Large intestine (tissue), 3 donors: ENCODE results near the gene CTSF. TPM values are rescaled to one million over a fixed set of nuclear protein-coding genes. Genes with fewer than 3 reads are reported as not detected.
"Not testable (repeated sequence)": the region's sequence is repeated elsewhere in the genome, so short reads cannot be mapped to it uniquely, and the experiment has no call there.

Experiments
- DNase-seq, 2 donors: peaks; one replicate each; pipeline versions ENCODE4 v3.0.0 to v3.0.0-alpha.2; 2013
- H3K27ac ChIP-seq: one replicate; pipeline ENCODE4 v1.5.1; 2013; ENCODE audit warnings: low read length
- H3K27me3 ChIP-seq: 2 replicates; pipeline ENCODE4 v1.6.1; 2013; ENCODE audit warnings: low read length; ENCODE audit not compliant: control insufficient read depth, insufficient read depth
- H3K36me3 ChIP-seq: 2 replicates; pipeline ENCODE4 v1.6.1; 2013; ENCODE audit warnings: low read length; ENCODE audit not compliant: control insufficient read depth, insufficient read depth
- H3K4me1 ChIP-seq: one replicate; pipeline ENCODE4 v1.6.1; 2013; ENCODE audit warnings: low read length; ENCODE audit not compliant: control insufficient read depth, insufficient read depth
- H3K4me3 ChIP-seq: one replicate; pipeline ENCODE4 v1.5.1; 2013; ENCODE audit warnings: low read length
- H3K9me3 ChIP-seq: one replicate; pipeline ENCODE4 v1.6.1; 2013; ENCODE audit warnings: mild to moderate bottlenecking, low read depth, low read length, moderate library complexity; ENCODE audit not compliant: control insufficient read depth
- WGBS: methylation state at CpG from one replicate; pipeline ENCODE4 v1.1.5; 2013; ENCODE audit warnings: low lambda C conversion rate; ENCODE audit not compliant: insufficient coverage; 5-methylcytosine and 5-hydroxymethylcytosine counted together
- polyA plus RNA-seq: library from polyadenylated mRNA; unstranded; fragments of 120-200 nt; gene quantifications from one replicate; pipeline ENCODE4 v1.2.1, GENCODE V29; 2013

Gene CTSF
- polyA plus RNA-seq, 1 donor: 11.9 TPM

DNA sequence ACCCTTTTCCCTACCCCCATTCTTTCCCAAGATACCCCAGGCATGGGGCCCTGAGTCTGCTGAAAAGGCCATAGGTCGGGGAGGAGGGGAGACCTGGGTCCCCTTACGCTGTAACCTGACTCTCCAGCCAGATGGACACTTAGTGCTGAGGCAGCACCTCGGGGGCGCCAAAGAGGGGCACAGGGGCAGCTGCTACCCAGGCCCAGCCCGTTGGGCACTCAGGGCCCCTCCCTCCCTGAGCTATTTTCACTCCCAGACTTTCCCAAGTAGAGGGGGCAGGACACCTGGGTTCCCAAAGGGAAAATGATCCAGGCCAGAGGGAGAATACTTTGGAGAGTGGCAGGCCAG is 20.8 kb downstream of the CTSF start:
- Histone ChIP-seq H3K27me3 (peaks cover 8% of the 10 kb centered on the region), H3K36me3 (peaks cover under 1% of the 10 kb centered on the region), H3K4me3 (no peak overlapping the region), H3K9me3 (no peaks in the 10 kb centered on the region), H3K4me1 (peaks cover 28% of the 10 kb centered on the region), H3K27ac (no peak overlapping the region)
- peak in 1 of 2 donors; percentile 29 for DNase-seq
- no CpG with 5 or more reads among the region's 5 CpGs for WGBS

DNA sequence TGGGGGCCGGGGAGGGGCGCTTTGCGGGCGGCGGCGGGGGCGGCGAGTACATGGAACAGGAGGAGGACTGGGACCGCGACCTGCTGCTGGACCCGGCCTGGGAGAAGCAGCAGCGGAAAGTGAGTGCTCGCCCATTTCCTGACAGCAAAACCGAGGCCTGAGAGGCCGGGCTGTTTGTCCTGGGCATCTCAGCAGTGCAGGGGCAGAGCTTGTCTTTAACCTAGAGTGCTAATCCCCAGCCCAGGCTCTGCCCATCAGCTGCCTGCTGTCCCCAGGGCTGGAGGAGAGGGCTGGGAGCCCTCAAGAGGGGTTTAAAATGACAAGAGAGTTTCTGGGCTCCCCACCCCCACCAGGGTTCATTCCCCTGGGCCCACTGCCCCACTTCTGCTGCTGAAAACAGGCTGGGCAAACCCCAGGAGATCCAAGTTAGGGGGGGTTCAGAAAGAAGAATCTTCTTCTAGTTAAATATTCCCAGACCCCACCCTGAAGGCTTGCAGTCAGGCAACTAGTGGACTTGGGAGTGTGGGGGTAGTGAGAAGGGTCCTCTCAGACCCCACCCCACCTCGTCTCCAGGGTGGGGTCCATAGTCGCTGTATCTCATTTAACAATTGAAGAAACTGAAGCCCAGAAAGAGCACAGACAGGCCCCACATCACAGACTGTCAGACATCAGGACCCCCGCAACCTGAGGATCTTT is 21.3 kb downstream of the CTSF start:
- no CpG with 5 or more reads among the region's 18 CpGs for WGBS
- H3K27me3 ChIP-seq: peaks cover 8% of the 10 kb centered on the region

GRCh38 chr11:66546368-66546965 is 21.9 kb downstream of the CTSF start, which contains the start of gene ACTN3:
TSS of gene ACTN3 (plus strand) at chr11:66546903. CDS start at chr11:66546938, 35 bp downstream.
- Histone ChIP-seq H3K36me3 (peaks cover 12% of the 10 kb centered on the region), H3K27ac (no peak within 1 kb of the TSS), H3K4me1 (peaks cover 28% of the 10 kb centered on the region), H3K4me3 (peak within 1 kb of the TSS; percentile 66), H3K27me3 (peaks cover 8% of the 10 kb centered on the region), H3K9me3 (no peaks in the 10 kb centered on the region)
- no CpG with 5 or more reads among the region's 37 CpGs for WGBS
- DNase-seq: no peak

More for the DNA sequence above, 21.3 kb downstream of the CTSF start:
- no peaks in the 10 kb centered on the region for H3K9me3 ChIP-seq
- H3K4me1 ChIP-seq: peaks cover 28% of the 10 kb centered on the region
- peaks cover 5% of the 10 kb centered on the region for H3K36me3 ChIP-seq
- no peak overlapping the region for H3K27ac ChIP-seq
- H3K4me3 ChIP-seq: no peak overlapping the region
- DNase-seq: no peak

- H3K27me3 ChIP-seq: peaks cover 8% of the 10 kb centered on the region
- no peak within 1 kb of the TSS for H3K27ac ChIP-seq
- no peaks in the 10 kb centered on the region for H3K9me3 ChIP-seq
- H3K4me3 ChIP-seq: peak within 1 kb of the TSS; percentile 66
- peaks cover 13% of the 10 kb centered on the region for H3K36me3 ChIP-seq
- WGBS: no CpG with 5 or more reads among the region's 71 CpGs
- peak; percentile 93 to 96 for DNase-seq
- peaks cover 28% of the 10 kb centered on the region for H3K4me1 ChIP-seq
Measured at GRCh38 chr11:66545701-66546367, 22.6 kb downstream of the CTSF start, which contains the start of gene ZDHHC24. TSS of gene ZDHHC24 (minus strand) at chr11:66546048. CDS start at chr11:66546003, 45 bp downstream.

DNA sequence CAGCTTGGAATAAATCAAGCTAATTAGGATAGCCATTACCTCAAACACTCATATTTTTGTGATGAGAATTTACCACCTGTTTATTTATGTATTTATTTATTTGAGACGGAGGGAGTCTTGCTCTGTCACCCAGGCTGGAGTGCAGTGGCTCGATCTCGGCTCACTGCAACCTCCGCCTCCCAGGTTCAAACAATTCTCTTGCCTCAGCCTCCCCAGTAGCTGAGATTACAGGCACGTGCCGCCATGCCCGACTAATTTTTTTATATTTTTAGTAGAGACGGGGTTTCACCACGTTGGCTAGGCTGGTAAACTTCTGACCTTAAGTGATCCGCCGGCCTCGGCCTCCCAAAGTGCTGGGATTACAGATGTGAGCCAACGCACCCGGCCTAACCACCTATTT is 23.5 kb downstream of the CTSF start:
- DNase-seq, H3K27me3 ChIP-seq, H3K9me3 ChIP-seq, H3K27ac ChIP-seq: not testable (repeated sequence)
- H3K4me3 ChIP-seq: peak overlapping the region; percentile 66
- H3K4me1 ChIP-seq: peaks cover 28% of the 10 kb centered on the region
- peaks cover 15% of the 10 kb centered on the region for H3K36me3 ChIP-seq
- WGBS: 50% methylated on average over 1 of the region's 14 CpGs

DNA sequence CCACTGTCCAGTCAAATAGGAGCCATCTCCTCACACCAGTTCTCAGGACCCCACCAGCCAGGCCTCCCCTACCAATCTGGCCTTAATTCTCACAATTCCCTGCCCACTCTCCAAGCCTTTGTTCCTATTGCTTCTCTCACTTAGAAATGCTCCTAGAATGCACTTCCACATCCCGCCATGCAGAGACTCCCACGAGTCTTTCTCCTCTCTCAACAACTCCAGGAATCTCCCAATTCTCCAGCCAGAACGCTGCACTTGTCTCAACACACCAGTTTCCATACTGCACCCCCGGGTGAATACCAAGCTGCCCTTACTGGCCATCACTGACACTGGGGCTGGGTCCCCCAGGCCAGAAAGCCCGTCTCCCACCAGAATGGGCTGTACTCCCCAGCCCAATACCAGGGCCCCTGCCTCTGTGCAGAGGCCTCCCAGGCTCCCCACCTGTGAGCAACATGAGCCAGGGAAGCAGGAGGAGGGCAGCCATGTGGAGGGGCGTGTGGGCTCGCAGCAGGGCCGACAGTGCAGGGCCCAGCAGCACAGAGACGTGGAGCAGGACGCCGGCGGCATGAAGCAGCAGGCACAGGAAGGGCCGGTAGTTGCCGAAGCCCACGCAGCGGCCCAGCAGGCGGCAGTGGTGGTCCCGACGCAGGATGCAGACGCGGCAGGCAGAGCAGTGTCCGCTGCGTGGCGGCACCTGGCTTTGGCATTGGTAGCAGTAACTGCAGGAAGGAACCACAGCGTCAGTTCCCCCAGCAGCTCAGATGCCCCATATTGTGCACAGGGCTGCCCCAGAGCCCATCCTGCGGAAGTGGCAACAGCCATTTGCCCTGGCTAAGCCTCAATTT is 24.9 kb downstream of the CTSF start:
- Histone ChIP-seq H3K27ac (no peak overlapping the region), H3K4me1 (peaks cover 28% of the 10 kb centered on the region)
- peak; percentile 48 to 49 for DNase-seq

DNA sequence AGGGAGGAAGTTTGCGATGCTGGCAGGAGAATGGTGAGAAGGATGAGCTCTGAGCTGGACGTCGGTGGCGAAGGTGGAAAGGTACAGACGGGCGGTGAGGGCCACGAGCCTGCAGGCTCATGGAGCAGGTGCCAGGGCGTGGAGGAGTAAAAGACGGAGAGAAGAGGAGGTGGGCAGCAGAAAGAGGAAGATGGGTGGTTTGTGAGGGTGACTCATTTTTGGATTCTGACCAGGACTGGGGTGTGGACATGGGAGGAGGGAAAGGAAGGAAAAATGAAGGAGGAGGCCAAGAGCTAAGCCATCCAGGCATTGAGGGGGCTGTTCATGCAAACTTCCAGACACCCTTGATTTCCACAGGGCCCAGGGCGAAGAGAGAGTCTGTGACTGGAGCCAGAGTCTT is 26.0 kb downstream of the CTSF start:
- peaks cover 8% of the 10 kb centered on the region for H3K27me3 ChIP-seq
- no peak overlapping the region for H3K27ac ChIP-seq
- DNase-seq: no peak
- 99% methylated on average over 8 of the region's 10 CpGs for WGBS
- H3K9me3 ChIP-seq: no peaks in the 10 kb centered on the region
- H3K4me3 ChIP-seq: no peak overlapping the region
- peaks cover 26% of the 10 kb centered on the region for H3K4me1 ChIP-seq
- peaks cover 24% of the 10 kb centered on the region for H3K36me3 ChIP-seq

More for the DNA sequence above, 24.9 kb downstream of the CTSF start:
- H3K27me3 ChIP-seq: peaks cover 8% of the 10 kb centered on the region
- 65% methylated on average over 2 of the region's 26 CpGs for WGBS
- peaks cover 24% of the 10 kb centered on the region for H3K36me3 ChIP-seq
- no peak overlapping the region for H3K4me3 ChIP-seq
- no peaks in the 10 kb centered on the region for H3K9me3 ChIP-seq

DNA sequence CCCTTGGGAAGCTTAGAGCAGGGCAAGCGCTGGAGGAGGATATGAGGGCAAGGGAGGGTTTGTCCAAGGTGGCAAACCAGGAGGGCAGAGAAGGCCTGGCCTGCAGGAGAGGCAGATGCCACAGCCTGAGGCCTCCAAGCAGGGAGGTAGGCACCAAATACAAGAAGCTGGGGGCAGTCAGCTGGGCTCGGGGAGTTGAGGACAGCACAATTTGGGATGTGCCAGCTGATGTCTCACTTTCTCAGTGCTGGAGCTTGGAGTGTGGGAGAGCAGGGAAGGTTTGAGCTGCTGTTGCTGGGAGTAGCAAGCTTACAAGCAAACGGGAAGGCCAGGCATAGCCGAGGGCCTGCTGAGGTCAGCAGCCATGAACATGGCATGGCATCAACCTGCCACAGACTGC is 26.5 kb downstream of the CTSF start:
- Histone ChIP-seq H3K27me3 (peaks cover 6% of the 10 kb centered on the region), H3K36me3 (peaks cover 27% of the 10 kb centered on the region), H3K27ac (no peak overlapping the region), H3K4me1 (peaks cover 22% of the 10 kb centered on the region), H3K9me3 (no peaks in the 10 kb centered on the region), H3K4me3 (no peak overlapping the region)
- no CpG with 5 or more reads among the region's 4 CpGs for WGBS
- no peak for DNase-seq

GRCh38 chr11:66540598-66540997 is 27.8 kb downstream of the CTSF start:
- WGBS: no CpG with 5 or more reads among the region's 8 CpGs
- not testable (repeated sequence) for H3K9me3 ChIP-seq

GRCh38 chr11:66539870-66540213 is 28.6 kb downstream of the CTSF start:
- Histone ChIP-seq H3K36me3 (peaks cover 33% of the 10 kb centered on the region), H3K27ac (no peak overlapping the region), H3K27me3 (no peaks in the 10 kb centered on the region), H3K4me1 (peaks cover 9% of the 10 kb centered on the region), H3K4me3 (no peak overlapping the region), H3K9me3 (no peaks in the 10 kb centered on the region)
- no CpG with 5 or more reads among the region's 10 CpGs for WGBS
- DNase-seq: no peak

More at GRCh38 chr11:66540598-66540997, 27.8 kb downstream of the CTSF start:
- not testable (repeated sequence) for DNase-seq, H3K4me3 ChIP-seq, H3K27ac ChIP-seq, H3K27me3 ChIP-seq
- Histone ChIP-seq H3K4me1 (peaks cover 15% of the 10 kb centered on the region), H3K36me3 (peaks cover 33% of the 10 kb centered on the region)
